ENCODE measurements around the gene LAMB2.
A peak's percentile ranks its signal among the peaks of the same experiment; 100 is the strongest.

LAMB2 gene

DNA sequence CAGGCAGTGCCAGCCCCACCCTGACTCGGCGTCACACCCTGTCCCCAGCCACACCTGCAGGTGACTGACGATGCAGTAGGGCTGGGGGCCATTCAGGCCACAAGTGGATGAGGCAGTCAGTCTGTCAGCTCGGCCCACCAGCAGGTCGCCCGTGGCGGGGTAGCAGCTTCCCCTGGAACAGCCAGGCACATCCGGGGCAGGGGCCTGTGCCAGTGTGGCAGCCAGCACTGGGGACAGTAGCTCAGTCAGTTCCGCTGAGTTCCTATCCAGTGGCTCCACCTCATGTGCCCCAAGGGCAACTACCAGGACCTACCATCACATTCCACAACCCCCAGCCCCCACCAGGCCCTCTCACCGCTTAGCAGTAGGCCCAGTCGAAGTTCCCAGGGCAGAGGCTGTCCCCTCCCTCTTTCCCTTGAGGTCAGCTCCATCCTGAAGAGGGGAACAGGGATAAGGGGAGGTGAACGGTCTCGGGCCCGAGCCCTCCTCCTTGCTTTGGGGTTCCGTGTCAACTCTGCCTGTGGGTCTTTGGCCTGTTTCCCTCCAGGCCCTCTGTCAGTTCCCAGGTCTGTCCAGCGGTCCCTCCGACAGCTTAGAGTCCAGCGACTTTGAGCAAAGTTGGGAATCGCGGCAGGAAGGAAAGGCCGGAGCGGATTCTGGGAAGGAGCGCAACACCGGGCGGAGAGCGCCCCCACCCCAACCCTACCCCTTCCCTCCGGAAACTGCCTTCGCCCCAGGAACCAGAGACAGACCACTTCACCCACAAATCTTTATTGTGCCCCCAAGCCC is at the start of gene LAMB2:
LAMB2 (minus strand) TSS at position 614 of the 789 bp plus-strand sequence; CDS start at position 431, 183 bp downstream.
- peak; percentile 84 for DNase-seq (ENCODE audit: low read depth)

DNA sequence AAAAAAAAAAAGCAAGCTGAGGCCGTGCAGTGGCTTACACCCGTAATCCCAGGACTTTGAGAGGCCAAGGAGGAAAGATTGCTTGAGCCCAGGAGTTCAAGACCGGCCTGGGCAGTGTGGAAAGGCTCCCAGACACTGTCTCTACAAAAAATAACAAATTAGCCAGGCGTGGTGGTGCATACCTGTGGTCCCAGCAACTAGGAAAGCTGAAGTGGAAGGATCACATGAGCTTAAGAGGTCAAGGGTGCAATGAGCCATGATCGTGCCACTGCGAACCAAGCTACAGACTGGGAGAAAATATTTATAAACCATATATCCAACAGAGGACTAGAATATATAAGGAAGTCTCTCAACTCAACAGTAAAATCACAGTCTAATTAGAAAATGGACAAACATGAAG is 48.5 kb upstream of the LAMB2 start:
- no peak for DNase-seq (ENCODE audit: low read depth)

DNA sequence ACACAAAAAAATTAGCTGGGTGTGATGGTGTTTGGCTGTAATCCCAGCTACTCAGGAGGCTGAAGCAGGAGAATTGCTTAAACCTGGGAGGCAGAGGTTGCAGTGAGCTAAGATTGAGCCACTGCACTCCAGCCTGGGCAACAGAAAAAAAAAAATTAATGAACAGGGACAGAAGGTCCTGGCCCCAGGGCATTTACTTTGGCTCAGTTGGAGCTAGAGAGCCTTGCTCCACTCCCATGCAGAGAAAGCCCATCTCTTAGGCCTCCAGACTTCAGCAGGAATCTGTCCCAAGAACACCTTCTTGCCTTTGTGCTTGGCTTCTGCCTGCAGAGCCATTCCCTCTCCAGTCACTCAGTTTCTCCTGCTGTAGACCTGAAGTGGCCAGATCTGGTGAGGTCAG is 47.3 kb upstream of the LAMB2 start:
- no peak for DNase-seq (ENCODE audit: low read depth)

DNA sequence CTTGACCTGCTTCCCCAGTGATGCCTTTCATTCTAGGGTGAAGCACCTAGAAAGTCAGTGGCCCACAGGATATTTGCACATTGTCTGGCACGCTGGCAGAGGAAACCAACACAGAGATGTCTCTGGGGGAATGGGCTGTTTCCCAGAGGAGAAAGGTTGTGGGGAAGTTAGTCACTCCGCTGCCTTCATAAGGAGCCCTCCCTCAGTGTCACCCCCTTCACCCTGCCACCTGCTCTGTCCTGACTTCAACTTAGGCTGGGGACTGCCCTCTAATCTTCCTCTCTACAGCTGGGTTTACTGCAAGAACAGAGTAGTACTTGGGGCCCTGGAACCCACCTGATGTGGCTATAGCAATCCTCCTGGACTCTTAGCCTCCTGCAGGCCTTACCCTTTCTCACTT is 44.2 kb upstream of the LAMB2 start:
- DNase-seq (ENCODE audit: low read depth): no peak

GRCh38 chr3:49175530-49175929 is 42.7 kb upstream of the LAMB2 start:
- DNase-seq (ENCODE audit: low read depth): no peak

DNA sequence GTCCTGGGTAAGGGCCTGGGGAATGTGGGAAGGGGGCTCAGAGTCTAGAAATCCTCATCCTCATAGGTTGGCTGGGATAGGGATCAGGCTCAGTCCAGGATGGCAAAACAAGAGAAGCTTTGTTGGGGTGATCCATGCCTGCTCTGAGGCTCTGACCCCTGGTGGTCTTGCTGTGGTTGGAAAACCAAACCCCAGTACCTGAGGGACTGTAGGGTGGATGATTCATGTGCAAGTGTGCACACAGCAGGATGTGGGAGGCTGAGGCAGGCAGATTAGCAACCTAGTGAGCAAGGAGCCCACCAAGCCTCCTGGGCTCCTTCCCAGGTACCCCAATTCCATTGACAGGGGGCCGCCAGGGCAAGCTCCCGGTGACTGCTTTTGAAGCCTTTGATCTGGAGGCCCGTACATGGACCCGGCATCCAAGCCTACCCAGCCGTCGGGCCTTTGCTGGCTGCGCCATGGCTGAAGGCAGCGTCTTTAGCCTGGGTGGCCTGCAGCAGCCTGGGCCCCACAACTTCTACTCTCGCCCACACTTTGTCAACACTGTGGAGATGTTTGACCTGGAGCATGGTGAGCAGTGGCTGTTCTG is 41.6 kb upstream of the LAMB2 start:
- no peak for DNase-seq (ENCODE audit: low read depth)

GRCh38 chr3:49173792-49174170 is 40.9 kb upstream of the LAMB2 start:
- DNase-seq (ENCODE audit: low read depth): no peak

- no peak for DNase-seq (ENCODE audit: low read depth)
Measured at GRCh38 chr3:49173116-49173791, 40.4 kb upstream of the LAMB2 start.

- no peak for DNase-seq (ENCODE audit: low read depth)
Measured at GRCh38 chr3:49172551-49173041, 39.7 kb upstream of the LAMB2 start.

DNA sequence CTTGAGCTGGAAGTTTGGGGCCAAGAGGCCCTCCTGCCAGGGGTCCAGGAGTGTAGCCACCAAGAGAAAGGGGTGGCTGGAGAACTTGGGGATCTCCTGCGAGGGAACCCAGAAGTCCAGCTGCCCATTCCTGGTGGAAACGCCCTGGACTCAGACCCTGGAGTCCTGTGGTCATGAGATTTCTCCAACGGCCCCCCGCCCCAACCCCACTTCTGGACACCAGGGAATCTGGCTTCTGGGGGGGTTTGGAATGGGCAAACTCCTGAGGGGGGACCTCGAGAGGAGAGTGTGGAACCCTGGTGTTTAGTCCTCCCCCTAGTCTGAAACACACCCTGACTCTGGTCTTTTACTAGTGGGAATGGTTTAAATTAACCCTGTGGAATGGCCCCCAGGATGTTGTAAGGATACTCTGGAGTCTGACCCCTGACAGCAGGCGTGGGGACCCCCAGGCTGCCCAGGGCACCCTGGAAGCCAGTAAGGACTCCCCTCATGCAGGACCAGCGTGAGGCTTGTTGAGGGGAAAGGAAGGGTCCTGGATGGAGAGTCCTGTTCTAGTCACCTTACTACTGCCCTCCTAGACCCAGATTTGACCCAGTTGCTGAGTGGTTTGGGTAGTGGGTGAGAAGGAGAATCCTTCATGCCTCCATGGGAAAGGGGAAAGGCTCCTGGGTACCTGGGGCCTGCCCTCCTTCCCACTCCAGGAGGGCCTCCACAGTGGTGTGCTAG is 39.1 kb upstream of the LAMB2 start:
- no peak for DNase-seq (ENCODE audit: low read depth)

DNA sequence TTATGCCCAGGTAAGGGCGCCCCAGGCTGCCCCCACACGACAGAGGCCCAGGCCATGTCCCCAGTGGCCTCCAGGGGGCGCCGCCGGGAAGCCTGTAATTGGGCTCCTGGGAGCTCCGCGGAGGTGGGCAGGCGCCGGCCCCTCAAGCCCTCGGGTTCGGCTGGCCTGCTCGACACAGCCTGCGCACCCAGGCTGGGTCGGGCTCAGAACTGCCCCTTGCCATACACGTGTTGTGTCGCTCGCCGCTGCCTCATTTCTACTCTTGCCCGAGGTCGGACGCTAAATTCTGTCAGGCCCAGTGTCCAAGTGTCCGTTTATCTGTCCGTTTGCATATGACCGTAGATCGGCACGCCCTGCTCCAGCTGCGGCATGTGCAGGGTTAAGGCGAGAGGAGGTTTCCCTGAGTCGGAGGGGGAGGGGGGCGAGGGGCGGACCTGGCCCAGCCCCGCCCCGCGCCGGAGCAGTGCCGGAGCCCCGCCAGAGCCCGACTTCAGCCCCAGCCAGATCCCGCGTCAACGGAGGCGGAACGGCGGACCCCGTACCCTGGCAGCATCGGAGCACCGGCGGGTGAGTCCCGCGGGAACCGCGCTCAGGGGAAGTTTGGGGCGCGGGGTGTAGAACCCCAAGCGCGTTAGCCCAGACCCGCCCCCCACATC is 38.4 kb upstream of the LAMB2 start, which contains the start of gene KLHDC8B:
KLHDC8B (plus strand) TSS at position 480 of the 656 bp plus-strand sequence. CDS start 1,172 bp downstream, outside the sequence.
- DNase-seq (ENCODE audit: low read depth): peak; percentile 81

DNA sequence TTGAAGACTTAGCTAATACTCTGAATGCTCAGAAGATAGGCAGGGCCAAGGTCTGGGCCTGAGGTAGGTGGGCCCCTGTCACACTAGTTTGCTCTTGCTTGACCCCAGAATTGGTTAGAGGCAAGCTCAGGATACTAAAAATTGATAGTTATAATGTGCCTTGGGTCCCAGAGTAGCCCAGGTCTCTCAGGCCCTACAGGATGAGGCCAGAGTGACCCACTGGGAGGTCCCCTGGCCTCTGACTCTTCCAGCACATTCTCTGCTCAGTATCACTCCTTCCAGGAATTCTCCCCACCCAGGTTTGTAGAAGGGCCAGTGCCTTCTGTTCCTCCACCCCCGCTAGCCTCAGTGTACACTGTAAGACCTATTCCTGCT is 37.9 kb upstream of the LAMB2 start:
- DNase-seq (ENCODE audit: low read depth): no peak

DNA sequence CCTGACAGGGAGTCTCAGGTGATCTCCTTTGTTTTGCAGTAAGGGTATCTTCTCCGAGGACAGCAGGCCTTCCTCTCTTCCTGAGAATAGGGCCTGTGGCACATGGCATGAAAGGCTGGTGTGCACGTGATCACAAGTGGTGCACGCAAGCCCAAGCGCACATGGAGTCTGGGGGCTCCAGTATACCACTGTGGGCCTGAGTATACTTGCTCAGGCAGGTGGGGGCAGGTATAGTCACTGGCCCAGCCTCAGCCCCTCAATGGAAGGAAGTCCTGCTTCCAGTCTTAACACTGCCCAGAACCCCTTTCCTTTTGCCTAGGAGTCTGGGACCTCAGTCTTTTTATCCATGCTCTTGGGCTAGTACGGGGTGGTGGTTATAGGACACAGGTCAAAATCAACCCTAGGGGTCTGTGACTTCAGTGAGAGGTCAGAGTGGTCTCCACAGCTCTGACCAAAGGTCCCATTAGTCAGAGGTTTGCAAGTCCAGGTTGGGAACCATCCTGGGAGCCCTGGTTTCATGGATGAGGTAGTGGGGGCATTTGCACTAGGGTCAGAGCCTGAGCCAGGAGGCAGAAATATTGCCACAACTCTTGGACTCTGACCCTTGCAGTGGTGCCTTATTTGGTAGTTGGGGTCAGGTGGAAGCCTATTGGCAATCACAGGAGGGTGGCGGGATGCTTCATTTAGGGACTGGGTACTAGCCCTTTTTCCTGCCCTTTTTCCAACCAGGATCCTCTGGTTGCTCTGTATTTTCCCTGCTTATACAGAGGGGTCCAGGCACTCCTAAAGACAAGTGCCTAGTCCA is 34.1 kb upstream of the LAMB2 start:
- no peak for DNase-seq (ENCODE audit: low read depth)

DNA sequence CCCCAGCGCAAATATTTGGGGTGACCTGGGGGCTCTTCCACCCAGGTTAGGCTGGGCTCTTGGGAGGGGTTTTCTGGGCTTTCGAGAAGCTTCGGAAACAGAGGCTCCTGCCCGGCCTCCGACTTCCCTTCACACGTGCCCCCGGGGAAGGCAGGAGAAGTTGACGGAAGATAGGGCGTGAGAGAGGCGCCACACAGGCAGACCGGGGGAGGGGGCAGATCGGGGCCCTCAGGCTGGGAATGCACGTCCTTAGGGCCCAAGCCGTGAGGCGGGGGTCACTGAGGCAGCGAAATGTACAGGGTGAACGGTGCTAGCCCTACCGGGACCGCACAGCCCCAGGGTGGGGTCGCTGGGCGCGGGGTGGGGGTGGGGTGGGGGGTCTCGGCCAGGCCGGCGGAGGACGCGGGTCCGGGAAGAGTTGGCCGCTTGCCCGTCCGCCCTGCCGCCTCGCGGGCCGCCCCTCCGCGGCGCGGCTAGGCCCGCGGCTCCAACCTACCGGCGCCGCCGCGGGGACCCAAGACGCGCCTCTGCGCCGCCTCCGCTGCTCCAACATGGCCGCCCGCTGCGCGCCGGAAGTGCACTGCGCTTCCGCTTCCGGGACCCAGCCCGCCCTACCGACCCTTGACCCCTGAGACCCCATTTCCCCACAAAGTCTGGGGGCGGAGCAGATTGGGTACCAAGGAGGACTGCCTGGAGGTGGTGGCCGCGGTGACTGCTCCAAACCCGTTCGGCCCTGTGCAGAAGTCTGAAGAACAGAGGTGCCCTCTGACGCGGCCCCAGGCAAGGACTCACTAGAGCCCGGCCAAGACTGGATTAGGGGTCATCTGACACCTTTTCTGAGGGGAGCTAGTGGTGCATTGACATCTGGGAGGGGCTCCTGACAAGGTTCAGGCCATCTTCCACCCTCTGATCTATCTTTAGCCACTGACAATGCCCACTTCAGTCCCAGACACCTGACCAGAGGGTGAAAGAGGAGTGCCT is 33.2 kb upstream of the LAMB2 start, which contains the start of gene CCDC71:
CCDC71 (minus strand) TSS at position 561 of the 981 bp plus-strand sequence. CDS start 2,123 bp downstream, outside the sequence.
- DNase-seq (ENCODE audit: low read depth): peak; percentile 74

GRCh38 chr3:49164983-49165720 is 32.3 kb upstream of the LAMB2 start:
- peak; percentile 29 for DNase-seq (ENCODE audit: low read depth)

DNA sequence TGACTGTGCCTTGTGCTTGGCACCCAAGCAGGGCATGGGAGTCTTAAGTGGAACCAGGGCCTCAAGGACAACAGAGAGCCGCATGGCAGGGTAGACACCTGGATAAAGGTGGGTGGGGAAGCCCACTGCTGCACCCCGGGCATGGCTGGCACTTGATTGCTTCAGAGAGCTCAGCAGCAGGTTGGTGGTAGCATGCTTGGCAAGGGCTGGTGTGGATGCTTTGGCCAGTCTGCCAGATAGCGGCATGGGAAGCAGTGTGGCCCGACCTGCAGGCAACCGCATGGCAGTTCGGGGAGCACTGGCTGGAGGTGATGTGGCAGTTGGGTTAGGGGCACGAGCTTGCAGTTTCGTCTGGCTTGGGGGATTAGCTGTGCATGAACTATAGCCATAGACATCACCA is 30.8 kb upstream of the LAMB2 start:
- no peak for DNase-seq (ENCODE audit: low read depth)

GRCh38 chr3:49162751-49163419 is 30.0 kb upstream of the LAMB2 start:
- DNase-seq (ENCODE audit: low read depth): no peak
